Activated T-helper 9 cell treated with anti-CD3 and anti-CD28 coated beads, Interleukin-2, amount 50 U/mL, for 16 hours (primary cell): Measurements from ENCODE around the gene EN2.
"Not testable (repeated sequence)": the region's sequence is repeated elsewhere in the genome, so short reads cannot be mapped to it uniquely, and the experiment has no call there.

Experiments
- DNase-seq: peaks from one replicate; pipeline ENCODE4 v3.0.0-alpha.2; 2020; ENCODE audit warnings: low read depth

Gene EN2

GRCh38 chr7:155425887-155426286, 32.0 kb upstream of the EN2 start:
- DNase-seq, result no peak

GRCh38 chr7:155426543-155427410, 31.2 kb upstream of the EN2 start:
- no peak for DNase-seq

DNA sequence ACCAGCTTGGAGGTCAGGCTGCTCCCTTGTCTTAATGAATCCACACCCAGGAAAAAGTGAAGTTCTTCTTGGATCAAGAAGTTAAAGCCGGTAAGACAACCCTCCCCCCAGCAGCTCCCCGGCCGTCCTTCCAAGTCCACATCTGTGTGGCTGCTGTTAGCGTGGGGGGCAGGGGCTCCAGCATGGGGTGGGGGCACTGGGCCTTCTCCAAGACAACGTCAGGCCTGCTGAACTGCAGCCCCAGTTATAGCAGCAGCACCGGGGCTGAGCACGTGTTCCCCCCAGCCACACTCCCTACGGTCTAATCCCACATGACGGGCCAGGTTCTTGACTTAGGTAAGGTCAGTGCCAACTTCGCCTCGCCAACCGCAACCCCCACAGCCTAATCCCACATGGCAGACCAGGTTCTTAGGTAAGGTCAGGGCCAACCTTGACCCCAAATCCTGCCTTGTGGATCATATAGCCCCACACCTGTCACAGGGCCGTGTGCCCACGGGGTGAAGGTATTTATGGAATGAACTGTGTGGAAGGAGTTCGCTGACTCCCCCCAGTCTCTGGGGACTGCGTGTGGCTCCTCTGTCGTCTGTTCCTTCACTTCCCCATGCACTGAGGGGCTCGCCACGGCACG, 30.4 kb upstream of the EN2 start:
- DNase-seq, result no peak

- DNase-seq, result no peak
Measured at GRCh38 chr7:155428171-155428834, 29.6 kb upstream of the EN2 start.

- no peak for DNase-seq
Measured at GRCh38 chr7:155429651-155430050, 28.3 kb upstream of the EN2 start.

DNA sequence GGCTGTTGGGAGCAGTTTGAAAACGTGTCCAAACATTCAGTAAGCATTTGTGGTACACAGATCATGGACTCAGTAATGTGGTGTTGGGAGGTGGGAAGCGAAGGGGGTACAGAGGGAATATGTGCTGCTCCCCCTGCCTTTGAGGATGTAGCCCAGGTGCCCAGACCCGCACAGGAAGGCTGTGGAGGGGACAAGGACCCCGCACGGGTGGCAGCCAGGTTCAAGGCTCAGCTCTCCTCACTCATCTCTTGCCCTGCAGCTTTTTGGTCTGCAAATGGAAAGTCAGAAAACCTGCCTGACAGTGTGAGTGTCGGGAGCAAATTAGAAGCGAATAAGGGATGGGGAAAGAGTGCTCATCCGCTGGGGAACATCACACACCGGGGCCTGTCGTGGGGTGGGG, 27.3 kb upstream of the EN2 start:
- DNase-seq, result no peak

DNA sequence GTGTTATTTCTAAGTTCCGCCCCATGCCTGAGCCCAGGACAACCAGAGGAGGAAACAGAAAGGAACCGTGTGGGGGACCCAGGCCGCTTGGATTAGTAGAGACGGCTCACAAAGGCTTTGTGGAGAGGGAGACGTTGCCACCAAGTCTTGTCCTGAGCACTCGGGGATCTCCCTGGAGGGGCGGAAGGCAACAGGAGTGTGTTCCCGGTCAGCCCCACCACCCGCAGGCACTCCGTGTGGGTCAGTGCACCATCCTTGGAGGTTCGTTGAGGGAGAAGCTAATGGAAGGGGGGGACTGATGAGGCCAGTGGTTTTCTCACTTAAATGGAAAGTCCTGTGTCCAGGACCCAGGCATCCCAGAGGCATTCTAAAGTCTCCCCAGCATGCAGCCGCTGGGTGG, 26.7 kb upstream of the EN2 start:
- DNase-seq, result no peak

DNA sequence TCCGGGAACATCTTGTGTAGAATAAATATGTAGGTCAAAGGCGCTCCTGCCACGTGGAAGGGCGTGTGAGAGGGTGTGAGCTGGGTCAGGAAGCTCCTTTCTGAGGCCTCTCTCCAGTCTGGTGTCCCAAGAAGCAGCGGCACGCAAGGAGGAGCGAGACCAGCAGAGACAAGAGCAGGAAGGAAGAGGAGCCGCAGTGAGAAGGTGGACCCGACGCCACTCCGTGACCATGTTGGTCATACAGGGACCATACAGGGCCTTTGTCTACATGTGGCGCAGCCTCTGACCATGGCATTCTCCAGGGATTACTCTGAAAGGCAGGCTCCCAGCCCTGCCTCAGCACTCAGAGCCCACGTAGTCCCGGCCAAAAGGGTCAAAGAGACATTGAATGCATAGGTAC, 26.2 kb upstream of the EN2 start:
- no peak for DNase-seq

- no peak for DNase-seq
Measured at GRCh38 chr7:155435110-155435509, 22.8 kb upstream of the EN2 start.

DNA sequence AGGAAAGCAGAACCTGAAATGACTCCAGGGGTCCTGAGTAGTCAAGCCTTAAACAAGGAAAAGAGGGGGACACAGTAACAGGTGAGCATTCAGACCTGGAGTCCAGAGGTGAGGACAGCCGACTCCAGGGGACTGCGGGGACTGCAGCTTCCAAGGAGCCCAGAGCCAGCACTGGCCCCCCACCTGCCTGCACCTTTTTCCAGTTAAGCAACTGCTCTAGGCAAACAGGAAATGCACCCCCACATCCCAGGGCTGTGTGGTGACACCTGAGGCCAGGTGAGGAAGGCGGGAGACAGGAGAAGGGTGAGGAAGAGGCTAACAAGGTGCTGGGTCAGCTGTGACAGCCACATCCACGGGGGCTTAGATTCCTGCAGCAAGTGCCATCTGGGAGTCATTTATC, 20.1 kb upstream of the EN2 start:
- DNase-seq, result no peak

DNA sequence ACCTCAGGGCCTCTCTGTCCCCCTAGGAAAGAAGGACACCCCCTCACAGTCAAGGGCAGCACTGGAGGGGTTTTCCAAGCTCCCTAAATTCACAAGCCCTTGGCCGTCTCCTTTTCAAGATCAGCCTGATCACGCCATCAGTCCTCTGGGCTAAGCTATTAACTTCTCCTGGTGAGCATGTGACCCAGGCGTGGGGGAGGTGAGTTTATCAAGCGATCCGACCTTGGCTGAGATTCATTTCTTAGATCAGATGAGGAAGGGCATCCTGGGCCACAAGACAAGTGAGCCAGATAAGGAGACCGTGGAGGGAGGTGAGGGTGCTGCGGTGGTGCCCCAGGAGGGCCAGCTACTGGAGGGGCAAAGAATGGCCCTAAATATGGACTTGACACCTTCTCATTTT, 19.2 kb upstream of the EN2 start:
- no peak for DNase-seq

DNA sequence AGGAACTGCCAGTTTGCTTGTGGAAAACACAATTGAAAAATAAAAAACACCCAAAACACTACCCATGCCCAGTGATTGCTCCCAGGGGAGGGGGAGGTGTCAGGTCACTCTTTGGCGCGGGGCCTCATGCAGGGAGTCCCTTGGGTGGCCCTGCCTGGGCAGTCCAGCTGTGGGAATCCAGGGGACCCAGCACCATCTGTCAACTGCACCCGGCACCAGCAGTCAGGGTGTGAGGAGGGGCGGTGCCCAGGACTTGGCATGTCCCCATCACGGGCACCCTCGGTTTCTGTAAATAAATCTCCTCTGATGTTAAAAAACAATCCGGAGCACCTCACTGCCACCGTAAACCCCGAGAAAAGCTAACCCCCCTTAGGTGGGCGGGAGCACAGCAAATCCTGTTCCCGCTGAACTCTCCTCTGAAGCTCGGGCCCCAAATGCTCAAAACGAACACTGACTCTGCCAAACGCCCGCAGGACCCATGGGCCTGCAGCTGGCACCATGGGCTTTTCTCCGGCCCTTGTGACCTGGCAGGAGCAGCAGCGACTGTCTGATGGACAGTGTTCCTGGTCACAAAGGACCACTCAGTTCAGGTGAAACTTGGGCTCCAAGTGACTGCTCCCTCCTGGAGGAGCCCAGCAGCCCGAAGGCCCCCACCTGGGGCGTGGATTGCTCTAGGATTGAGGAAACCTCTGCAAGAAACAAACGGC, 18.5 kb upstream of the EN2 start:
- DNase-seq, result no peak

GRCh38 chr7:155440018-155440410, 17.9 kb upstream of the EN2 start:
- no peak for DNase-seq

GRCh38 chr7:155441856-155442255, 16.1 kb upstream of the EN2 start:
- no peak for DNase-seq

DNA sequence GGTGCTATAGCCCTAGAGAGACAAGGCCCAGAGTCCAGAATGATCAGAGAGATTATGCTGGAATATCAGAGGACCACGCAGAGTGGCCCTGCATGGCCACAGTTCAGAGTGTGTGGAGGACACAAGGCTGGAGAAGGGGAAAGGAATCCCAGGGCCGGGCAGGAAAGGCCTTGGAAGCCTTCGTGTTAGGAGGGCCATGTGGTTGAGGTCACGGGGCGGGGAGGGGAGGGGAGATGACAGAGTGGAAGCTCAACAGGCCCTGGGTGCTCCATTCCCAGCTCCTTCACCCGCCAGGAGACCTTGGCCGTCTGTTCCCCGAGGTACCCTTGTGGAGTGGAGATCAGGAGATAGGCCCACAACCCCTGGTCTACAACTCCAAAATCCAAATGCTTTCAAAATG, 13.2 kb upstream of the EN2 start:
- DNase-seq, result no peak

DNA sequence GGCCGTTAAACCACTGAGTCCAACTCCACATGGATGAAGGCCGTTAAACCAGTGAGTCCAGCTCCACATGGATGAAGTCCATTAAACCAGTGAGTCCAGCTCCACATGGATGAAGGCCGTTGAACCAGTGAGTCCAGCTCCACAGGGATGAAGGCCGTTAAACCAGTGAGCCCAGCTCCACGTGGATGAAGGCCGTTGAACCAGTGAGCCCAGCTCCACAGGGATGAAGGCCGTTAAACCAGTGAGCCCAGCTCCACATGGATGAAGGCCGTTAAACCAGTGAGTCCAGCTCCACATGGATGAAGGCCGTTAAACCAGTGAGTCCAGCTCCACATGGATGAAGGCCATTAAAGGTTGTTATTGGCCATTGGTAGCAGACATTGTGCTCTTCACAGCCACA, 12.3 kb upstream of the EN2 start:
- DNase-seq, result not testable (repeated sequence)

GRCh38 chr7:155447603-155448002, 10.3 kb upstream of the EN2 start:
- DNase-seq, result no peak

- no peak for DNase-seq
Measured at GRCh38 chr7:155448632-155449007, 9.3 kb upstream of the EN2 start.

- no peak for DNase-seq
Measured at GRCh38 chr7:155449008-155449868, 8.7 kb upstream of the EN2 start.

- DNase-seq, result no peak
Measured at GRCh38 chr7:155449869-155450557, 7.9 kb upstream of the EN2 start.

- DNase-seq, result no peak
Measured at GRCh38 chr7:155450558-155450969, 7.4 kb upstream of the EN2 start.
